ENCODE measurements around the gene SENP1. TPM values are rescaled to one million over a fixed set of nuclear protein-coding genes. Genes with fewer than 3 reads are reported as not detected.

SENP1 gene
- total and polyA plus RNA-seq, 12 donors = 2.1 to 10.7 (median 8.5) TPM

DNA sequence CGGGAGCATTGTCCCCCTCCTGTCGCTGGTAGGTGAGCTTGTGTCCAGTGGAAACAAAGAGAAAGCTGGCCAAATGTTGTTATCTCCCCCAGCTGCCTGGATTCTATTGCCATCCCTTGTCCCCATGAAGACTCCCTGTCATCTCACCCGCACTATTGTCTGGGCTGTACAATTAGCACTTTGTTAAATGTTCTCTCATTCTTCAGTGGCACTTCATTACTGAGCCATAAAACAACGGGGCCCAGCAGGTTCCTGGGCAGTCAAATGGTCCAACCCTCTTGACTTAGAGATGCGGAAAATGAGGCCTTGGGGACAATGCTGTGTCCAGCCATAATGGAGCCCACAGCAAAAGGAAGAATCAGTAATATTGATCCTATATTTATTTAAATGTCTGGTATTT lies 88.4 kb downstream of the SENP1 start:
- Histone ChIP-seq H3K4me3 (no peak overlapping the region), H3K9me3 (no peaks in the 10 kb centered on the region), H3K27me3 (peaks cover 0 to 40% (median 19%) of the 10 kb centered on the region in 7 donors), H3K36me3 (no peaks in the 10 kb centered on the region), H3K4me1 (peaks cover 0 to 11% (median 0%) of the 10 kb centered on the region in 9 donors), H3K27ac (no peak overlapping the region)
- DNase-seq = no peak
- intact Hi-C loops (cut with DNase I) = no loop called here
- TF ChIP-seq, protein P1, sequence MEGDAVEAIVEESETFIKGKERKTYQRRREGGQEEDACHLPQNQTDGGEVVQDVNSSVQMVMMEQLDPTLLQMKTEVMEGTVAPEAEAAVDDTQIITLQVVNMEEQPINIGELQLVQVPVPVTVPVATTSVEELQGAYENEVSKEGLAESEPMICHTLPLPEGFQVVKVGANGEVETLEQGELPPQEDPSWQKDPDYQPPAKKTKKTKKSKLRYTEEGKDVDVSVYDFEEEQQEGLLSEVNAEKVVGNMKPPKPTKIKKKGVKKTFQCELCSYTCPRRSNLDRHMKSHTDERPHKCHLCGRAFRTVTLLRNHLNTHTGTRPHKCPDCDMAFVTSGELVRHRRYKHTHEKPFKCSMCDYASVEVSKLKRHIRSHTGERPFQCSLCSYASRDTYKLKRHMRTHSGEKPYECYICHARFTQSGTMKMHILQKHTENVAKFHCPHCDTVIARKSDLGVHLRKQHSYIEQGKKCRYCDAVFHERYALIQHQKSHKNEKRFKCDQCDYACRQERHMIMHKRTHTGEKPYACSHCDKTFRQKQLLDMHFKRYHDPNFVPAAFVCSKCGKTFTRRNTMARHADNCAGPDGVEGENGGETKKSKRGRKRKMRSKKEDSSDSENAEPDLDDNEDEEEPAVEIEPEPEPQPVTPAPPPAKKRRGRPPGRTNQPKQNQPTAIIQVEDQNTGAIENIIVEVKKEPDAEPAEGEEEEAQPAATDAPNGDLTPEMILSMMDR (IDR thresholded peaks at IDR 0.05) = no peak
- 77 to 80% methylated on average over 5 of the region's 5 CpGs for WGBS, 2 donors
- no peak for ATAC-seq

DNA sequence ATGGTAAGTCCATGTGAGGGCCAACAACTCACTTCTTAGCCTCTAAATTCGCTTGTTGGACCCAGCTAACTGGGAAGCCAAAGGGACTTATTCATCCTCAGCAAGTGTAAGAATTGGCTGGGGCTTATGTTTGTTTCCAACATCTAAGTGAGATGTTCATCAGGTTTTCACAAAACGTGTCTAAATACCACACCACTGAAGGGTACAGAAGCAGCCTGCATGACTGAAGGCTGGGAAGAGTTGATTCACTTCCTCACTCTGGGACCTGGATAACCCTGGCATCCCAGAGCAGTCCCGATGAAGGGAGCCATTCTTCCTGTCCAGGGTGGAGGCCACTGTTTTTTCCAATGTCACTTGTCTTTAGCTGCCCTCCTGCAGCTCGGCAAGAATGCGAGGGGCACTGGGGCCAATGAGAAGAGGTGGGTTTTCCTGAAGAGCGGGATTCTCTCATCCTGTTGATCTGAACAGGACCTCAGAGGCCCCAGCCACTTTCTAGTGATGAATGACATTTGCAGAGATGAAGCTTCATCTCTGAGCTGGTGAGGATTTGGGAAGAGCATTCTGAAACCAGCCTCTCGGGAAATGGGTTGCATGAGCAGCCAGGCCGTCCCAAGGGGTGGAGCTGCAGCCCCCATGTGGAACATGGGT lies 89.4 kb downstream of the SENP1 start:
- Histone ChIP-seq H3K27me3 (peaks cover 0 to 31% (median 13%) of the 10 kb centered on the region in 7 donors), H3K4me3 (no peak overlapping the region), H3K9me3 (no peaks in the 10 kb centered on the region), H3K36me3 (no peaks in the 10 kb centered on the region), H3K27ac (no peak overlapping the region), H3K4me1 (peaks cover 0 to 1% (median 0%) of the 10 kb centered on the region in 9 donors)
- ATAC-seq = no peak
- WGBS, 2 donors = 64 to 67% methylated on average over 8 of the region's 8 CpGs
- TF ChIP-seq, protein P1 (IDR thresholded peaks at IDR 0.05) = no peak
- intact Hi-C loops (cut with DNase I) = no loop called here
- DNase-seq = no peak

DNA sequence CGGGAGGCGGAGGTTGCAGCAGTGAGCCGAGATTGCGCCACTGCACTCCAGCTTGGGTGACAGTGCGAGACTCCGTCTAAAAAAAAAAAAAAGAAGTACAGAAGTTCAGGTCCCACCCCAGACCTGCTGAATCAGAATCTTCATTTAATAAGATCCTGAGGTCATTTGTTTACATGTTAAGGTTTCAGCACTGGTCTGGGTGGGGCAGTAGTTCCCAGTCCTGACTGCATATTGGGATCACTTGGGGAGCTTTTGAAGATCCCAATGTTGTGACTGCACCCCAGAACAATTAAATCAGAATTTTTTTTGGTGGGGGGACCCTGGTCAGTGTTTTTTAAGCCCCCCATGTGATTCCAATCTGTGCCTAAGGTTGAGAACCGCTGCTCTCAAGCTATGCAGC lies 89.9 kb downstream of the SENP1 start:
- WGBS, 2 donors = 90 to 96% methylated on average over 7 of the region's 7 CpGs
- no peak for DNase-seq
- no peaks in the 10 kb centered on the region for H3K36me3 ChIP-seq

DNA sequence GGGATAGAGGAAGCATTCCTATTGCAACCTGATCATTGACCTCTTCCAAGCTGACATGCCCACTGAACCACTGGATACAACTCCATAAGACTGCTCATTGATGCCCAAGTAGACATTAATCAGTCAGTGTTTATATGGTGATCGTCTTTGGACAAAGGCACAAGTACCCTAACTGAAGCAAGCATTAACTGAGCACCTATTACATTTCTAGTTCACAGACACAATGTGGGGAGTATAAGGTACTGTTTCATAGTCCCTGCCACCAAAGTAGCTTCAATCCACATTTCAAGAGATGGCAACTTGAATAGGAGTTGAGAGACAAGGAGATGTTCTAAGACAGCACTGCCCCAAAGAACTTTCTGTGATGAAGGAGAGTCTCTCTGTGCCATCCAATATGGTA lies 90.8 kb downstream of the SENP1 start:
- WGBS, 2 donors = 52 to 64% methylated on average over 1 of the region's 1 CpG
- Histone ChIP-seq H3K27me3 (peaks cover 0 to 33% (median 7%) of the 10 kb centered on the region in 7 donors), H3K36me3 (no peaks in the 10 kb centered on the region), H3K4me3 (no peak overlapping the region), H3K27ac (no peak overlapping the region), H3K9me3 (no peaks in the 10 kb centered on the region), H3K4me1 (no peaks in the 10 kb centered on the region)
- DNase-seq = no peak
- intact Hi-C loops (cut with DNase I) = no loop called here
- no peak for ATAC-seq
- TF ChIP-seq, protein P1 (IDR thresholded peaks at IDR 0.05) = no peak

More for the DNA sequence above, 89.9 kb downstream of the SENP1 start:
- H3K9me3 ChIP-seq = no peaks in the 10 kb centered on the region
- no peak overlapping the region for H3K27ac ChIP-seq
- intact Hi-C loops (cut with DNase I) = no loop called here
- peaks cover 0 to 29% (median 10%) of the 10 kb centered on the region in 7 donors for H3K27me3 ChIP-seq
- ATAC-seq = no peak
- H3K4me3 ChIP-seq = no peak overlapping the region
- TF ChIP-seq, protein P1 (IDR thresholded peaks at IDR 0.05) = no peak
- no peaks in the 10 kb centered on the region for H3K4me1 ChIP-seq

Measured in heart right ventricle (tissue), 16 donors.